Measurements from ENCODE around the gene INO80D.
"Not testable (repeated sequence)": the region's sequence is repeated elsewhere in the genome, so short reads cannot be mapped to it uniquely, and the experiment has no call there.

The INO80D gene

DNA sequence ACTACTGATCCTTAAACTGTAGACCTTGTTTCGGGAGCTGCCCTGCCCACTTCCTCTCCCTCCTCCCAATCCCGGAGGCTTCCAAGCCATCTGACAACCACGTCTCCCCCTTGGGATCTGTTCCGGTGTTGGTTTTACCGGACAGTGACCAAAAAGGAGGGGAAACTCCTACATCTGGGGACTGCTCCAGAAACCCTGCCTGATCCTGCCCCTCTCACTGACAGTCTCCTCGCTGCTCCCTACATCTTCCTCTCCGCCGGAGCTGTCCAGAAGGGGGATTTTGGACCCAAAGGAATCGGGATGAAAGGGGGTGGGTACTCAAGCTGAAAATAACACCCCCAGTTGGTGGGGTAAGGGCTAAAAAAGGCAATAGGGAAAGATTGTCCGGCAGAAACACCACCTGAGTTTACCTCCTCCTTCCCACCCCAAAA is 1.5 kb downstream of the INO80D start:
- no peak for DNase-seq (ENCODE audit: low read depth in 2 of 2)

DNA sequence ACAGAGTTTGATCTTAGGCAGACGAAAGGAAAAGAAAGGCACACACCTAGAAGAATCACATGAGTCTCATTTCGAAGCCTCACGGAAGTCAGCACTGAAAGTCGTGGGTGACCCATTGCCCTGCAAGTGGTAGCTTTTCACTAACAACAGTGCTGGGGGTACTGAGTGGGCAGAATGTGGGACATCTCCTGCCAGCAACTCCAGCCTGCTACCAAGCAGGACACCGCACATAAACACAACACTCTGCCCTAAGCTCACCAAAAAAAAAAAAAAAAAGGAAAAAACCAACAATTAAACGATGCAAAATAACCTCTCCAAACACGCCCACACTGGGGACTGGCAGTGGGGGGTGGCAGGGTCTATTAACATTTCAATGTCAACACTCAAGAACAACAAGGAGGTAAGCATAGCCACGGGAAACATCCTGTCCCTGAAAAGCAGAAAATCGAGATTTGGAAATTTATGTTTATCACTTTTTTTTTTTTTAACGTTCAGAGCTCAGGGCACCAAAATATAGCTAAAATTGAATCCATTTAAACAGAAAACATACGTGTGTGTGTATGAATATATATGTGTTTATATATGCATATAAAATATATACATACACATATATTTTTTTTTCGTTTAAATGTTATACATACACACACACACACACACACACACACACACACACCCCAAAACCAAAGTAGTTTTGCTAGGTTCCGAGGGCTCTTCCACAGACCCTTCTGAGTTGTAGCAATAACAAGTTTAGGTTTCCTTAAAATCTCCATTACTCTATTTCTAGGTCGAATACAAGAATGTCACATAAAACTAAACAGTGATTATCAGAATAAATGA is 2.2 kb downstream of the INO80D start:
- DNase-seq (ENCODE audit: low read depth in 2 of 2) = no peak

DNA sequence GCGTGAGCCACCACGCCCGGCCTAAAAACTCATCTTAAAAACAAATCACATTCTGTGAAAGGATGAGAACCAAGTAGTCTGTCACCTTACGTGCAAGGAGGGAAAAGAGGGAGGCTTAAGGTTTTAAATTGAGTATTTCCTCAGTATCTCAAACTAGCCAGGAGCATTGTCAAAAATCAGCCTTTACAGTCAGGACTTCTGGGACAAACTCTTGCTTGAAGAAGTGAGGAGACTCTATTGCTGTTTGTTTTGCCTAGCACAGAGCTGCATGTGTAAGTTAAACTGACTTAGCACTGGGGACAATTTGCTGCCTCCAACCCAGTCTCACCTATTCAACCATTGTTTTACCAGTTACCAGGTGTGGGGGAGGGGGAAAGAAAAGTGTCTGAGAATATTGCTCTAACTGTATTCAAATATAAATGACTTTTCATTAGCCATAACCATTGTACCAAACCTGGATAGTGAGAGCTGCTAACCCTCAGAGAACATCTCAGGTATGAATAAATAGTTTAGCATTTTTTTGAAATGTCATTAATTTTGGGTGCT is 3.6 kb downstream of the INO80D start:
- no peak for DNase-seq (ENCODE audit: low read depth in 2 of 2)

DNA sequence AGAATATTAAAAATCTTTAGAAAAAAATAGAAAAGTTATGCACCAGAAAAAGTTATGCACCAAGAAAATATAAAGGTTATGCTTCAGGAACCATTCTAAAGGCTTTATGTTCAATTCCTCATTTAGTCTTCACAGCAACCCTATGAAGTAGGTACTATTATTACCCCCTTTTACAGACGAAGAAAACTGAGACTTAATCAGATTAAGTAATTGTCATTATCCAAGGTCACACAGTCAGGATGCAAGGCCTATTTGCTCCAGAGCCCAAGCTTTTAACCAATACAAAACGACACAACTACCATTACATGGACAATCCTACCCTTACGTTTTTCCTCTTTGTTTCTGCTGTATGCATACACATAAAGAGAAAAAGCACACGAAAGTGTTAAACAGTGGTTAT is 5.0 kb downstream of the INO80D start:
- DNase-seq (ENCODE audit: low read depth in 2 of 2) = no peak

DNA sequence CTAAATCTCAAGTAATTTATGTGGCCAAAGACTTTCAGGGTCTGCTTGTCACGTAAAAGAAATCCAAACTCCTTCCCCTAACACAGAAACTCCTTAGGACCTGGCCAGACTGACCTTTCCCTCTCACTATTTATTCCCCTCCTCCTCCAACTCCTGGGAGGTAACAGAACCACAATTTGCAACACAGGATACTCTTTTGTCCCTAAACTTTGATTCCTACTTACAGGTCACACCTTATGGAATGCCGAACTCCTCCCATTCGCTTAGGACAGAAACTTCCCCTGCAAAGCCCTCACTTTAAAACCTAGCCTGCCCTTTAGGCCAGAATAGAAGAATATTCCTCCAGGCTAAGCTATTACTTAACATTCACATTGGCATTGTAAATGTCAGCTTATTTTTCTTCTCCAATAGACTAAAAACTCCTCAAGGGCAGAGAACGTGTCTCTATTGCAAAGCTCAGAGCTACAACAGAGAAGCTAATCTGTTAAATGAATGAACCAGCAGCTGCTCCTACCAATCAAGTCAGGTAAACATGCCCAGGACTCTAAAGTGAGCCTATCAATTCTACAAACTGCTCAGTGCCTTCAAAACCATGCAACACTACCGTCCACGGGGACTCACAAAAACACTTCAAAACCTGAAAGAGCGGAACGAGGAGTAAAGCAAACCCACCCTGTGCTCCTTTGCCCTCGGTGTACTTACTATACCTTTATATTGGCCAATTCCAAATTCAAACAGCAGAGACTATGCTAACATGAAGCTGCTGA is 6.1 kb downstream of the INO80D start:
- DNase-seq (ENCODE audit: low read depth in 2 of 2) = no peak

DNA sequence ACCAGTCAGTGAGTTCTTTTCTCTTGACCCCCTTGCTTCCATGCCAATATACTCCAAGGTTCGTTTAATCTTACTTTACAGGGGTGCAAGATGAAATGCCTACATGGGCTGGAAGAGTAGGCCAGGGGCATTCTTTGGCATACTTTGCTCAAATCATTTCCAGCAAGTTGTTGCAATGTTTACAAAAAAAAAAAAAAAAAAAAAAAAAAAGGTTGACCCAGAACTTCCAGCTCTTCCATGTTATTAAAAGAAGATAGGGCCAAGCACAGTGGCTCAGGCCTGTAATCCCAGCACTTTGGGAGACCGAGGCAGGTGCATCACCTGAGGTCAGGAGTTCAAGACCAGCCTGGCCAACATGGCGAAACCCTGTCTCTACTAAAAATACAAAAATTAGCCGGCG is 8.1 kb downstream of the INO80D start:
- not testable (repeated sequence) for DNase-seq (ENCODE audit: low read depth in 2 of 2)

DNA sequence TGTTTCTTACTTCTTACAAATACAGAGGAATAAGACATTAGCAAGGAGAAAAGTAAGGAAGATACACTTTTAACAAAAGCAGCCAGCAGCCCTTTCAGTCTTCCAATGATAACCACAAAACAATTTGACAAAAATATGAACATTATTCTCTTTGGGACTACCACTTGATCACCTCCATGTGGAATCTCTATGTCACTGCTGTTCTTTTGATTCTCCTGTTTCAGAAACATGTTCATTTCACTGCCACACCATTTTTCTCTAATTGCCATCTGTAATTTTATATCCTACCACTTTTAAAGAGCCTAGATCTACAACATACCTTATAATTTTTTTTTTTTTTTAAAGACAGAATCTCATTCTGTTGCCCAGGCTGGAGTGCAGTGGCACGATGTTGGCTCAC is 10.9 kb downstream of the INO80D start:
- DNase-seq (ENCODE audit: low read depth in 2 of 2) = no peak

DNA sequence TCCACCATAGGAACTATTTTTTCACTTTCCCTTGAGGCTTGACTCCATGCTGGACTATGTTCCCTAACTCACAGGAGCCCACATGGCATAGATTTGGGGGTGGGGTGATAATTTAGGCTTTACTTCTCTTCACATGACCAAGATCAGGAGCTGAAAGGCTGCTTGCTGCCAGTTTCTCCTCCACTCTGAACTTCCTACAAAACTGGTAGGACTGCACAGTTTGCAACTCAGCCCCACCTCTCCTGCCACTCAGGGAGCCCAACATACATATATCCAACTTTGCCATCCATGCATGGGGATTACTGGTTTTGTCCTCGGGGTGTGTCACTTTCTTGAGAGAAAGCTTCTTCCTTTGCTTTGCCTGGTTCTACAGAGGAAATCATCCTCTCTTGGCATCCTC is 14.2 kb downstream of the INO80D start:
- no peak for DNase-seq (ENCODE audit: low read depth in 2 of 2)

DNA sequence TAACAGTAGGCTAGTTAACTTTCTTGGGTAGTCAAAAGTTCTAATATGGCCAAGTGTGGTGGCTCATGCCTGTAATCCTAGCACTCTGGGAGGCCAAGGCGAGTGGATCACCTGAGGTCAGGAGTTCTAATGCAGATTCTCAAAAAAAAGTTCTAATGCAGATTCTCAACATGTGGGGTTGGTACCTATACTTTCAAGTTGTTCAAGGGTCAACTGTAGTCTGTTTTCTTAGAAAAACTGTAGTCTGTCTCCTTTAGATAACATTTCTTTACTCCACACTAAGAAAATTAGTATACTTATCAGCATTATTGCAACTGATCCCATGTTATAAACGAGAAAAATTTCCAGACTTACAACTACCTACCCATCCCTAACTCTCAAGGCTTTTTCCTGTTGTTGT is 16.6 kb downstream of the INO80D start:
- no peak for DNase-seq (ENCODE audit: low read depth in 2 of 2)

DNA sequence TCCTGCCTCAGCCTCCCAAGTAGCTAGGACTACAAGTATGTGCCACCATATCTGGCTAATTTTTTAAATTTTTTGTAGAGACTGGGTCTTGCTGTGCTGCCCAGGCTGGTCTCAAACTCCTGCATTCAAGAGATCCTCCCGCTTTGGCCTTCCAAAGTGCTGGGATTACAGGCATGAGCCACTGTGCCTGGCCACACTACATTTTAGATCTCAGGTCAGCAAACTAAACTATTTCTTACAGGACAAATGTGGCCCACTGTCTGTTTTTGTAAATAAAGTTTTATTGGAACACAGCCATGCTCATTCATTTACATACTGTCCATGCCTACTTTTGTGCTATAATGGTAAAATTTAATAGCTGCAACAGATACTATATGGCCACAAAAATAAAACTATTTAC is 17.8 kb downstream of the INO80D start:
- no peak for DNase-seq (ENCODE audit: low read depth in 2 of 2)

DNA sequence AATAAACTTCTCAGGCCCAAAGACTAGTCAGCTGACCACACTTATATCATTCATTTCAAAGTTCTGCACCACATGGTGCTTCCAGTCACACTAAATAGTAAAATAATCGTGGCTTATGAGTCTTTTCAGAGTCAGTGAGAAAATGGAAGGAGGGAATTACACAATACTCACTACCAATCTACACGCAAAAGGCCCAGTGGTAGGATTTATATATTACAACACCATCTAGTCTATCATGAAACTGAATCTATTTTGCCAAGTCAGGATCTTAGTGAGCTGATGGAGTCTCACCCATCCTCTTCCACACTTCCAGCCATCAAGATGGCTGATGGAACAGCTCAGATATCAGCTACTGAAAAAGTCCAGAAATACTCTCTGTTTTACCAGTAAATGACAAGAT is 21.9 kb downstream of the INO80D start:
- DNase-seq (ENCODE audit: low read depth in 2 of 2) = no peak

DNA sequence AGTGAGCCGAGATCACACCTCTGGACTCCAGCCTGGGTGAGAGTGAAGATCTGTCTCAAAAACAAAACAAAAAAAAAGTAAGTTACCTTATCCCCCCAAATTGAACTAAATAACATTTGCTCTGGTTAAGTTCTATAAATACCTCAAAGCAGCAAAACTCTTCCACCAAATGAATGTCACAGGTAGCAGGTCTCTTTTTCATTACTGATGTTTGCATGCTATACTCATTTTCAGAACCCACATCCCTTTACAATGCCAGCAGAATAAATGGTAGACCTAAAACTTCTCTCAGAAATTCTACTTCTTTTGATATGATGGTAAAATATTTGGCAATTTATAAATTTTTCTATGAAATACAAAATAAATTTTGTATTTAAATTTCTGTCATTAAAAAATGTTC is 22.3 kb downstream of the INO80D start:
- DNase-seq (ENCODE audit: low read depth in 2 of 2) = no peak

DNA sequence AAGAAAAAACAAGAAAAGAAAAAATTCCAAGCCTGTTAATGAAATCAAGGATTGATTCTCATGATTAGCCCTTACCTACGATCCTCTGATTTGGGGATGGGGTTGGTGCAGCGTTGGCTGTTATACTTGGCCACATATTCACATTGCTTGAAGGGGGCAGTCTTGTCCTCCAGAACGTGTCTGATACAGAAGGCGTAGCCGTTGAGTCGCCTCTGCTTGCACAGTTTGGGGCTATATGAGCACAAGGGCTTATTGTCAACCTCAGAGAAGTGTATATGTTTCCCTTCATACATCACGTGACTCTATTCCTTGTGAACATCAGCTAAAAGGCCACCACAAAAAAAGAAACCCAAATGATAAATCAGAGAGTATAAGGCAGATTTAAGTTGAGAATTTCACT is 23.2 kb downstream of the INO80D start:
- DNase-seq (ENCODE audit: low read depth in 2 of 2) = no peak

DNA sequence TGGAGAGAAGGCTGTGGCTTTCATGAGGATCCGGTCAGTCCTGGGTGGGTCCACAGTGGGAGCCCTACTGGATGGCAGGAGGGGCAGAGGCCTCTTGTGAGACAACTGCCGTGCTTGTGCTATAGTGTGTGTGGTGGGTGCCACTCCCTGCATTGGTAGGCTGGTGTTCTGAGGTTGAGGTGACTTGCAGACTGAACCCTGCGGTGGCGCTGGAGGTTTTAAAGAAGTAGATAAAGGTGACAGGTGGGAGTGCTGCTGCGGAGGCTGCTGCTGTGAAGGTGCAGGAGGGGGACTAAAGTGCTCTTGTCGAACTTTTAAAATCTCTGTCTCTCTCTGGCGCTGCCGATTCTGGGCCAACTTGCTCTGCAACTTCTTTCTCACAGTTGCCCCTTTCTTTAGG is 29.7 kb downstream of the INO80D start:
- no peak for DNase-seq (ENCODE audit: low read depth in 2 of 2)

DNA sequence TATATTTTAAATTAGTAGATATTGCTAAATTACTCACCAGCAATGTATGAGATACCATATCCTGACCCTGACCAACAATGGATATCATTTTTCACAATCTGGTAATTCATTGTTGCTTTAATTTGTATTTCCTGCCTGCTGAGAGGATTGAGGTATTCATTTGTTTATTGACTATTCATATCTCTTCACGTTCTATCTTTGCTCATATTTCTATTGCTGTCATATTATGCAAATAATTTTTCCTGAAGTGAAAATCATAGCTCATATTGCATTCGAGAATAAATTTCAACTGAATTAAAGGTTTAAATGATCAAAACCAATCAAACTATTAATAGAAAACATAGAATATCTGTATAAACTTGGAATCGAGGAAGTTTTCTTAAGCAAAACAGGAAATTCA is 31.0 kb downstream of the INO80D start:
- DNase-seq (ENCODE audit: low read depth in 2 of 2) = no peak

DNA sequence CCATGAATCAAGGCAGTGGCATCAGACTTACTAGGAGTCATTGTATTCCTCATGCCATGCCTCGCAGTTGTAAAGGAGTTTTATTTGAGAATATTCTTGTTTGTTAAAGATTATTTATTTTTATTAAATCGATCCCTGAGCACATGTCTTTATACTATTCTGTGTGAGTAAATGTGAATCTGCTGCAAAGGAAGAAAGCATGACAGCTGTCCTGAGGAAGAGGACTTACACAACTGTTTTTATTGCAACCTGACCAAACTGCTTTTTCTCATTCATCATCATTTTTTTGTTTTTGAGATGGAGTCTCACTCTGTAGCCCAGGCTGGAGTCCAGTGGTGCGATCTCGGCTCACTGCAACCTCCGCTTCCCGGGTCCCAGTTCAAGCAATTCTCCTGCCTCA is 34.1 kb downstream of the INO80D start:
- DNase-seq (ENCODE audit: low read depth in 2 of 2) = no peak

DNA sequence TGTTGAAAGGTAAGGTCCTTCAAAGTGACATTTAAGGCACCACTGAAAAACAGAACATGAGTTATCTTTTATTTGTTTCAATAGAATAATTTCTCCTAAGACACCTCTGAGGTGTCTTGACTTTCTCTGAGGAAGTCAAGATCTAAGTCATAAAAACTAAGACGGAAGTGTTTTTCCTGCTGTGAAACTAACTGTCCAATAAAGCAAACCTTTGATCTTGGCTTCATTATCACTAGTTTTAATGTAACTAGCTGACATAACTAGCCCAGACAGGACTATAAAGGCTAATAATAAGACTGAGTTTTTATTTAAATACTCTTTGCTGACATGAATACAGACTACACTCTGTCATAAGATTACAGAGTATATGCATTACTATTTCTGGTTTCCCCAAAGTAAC is 36.6 kb downstream of the INO80D start:
- no peak for DNase-seq (ENCODE audit: low read depth in 2 of 2)

DNA sequence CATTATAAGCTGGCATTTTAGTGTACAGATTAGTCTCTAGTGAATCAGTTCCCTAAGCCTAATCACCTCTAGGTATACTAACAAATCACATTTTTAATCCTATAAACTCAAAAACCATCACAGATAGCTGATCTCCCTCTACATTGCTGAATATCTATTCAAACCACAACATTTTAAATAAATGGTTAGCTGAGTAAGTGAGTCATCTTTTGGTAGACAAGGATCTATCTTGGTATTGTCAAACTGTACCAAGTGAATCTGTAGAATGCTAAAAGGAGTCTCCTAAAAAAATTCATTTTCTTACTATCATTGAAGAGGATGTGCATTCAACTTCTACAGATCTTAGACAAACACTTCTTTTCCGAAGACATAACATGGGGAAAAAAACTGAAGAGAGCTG is 40.7 kb downstream of the INO80D start:
- DNase-seq (ENCODE audit: low read depth in 2 of 2) = no peak

DNA sequence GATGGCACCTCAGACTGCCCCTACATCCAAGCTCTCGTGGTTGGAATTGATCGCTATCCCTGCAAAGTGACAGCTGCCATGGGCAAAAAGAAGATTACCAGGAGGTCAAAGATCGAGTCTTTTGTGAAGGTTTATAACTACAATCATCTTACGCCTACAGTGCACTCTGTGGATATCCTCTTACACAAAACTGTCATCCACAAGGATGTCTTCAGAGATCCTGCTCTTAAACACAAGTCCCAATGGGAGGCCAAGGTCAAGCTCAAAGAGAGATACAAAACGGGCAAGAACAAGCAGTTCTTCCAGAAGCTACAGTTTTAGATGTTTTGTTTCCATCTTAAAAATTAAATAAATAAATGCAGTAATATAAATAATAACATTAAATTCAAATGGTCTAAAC is 45.4 kb downstream of the INO80D start:
- DNase-seq (ENCODE audit: low read depth in 2 of 2) = no peak

DNA sequence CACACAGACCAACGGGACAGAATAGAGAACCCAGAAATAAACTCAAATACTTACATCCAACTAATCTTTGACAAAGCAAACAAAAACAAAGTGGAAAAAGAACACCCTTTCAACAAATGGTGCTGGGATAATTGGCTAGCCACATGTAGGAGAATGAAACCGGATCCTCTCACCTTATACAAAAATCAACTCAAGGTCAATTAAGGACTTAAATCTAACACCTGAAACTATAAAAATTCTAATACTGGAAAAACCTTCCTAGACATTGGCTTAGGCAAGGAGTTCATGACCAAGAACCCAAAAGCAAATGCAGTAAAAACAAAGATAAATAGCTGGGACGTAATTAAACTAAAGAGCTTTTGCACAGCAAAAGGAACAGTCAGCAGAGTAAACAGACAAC is 50.6 kb downstream of the INO80D start:
- not testable (repeated sequence) for DNase-seq (ENCODE audit: low read depth in 2 of 2)

DNA sequence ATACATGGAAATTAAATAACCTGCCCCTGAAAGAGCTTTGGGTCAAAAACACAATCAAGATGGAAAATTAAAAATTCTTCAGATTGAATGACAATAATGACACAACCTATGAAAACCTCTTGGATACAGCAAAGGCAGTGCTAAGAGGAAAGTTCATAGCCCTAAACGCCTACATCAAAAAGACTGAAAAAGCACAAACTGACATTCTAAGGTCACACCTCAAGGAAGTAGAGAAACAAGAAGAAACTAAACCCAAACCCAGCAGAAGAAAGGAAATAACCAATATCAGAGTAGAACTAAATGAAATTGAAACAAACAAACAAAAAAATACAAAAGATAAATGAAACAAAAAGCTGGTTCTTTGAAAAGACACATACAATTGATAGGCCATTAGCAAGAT is 52.5 kb downstream of the INO80D start:
- not testable (repeated sequence) for DNase-seq (ENCODE audit: low read depth in 2 of 2)

DNA sequence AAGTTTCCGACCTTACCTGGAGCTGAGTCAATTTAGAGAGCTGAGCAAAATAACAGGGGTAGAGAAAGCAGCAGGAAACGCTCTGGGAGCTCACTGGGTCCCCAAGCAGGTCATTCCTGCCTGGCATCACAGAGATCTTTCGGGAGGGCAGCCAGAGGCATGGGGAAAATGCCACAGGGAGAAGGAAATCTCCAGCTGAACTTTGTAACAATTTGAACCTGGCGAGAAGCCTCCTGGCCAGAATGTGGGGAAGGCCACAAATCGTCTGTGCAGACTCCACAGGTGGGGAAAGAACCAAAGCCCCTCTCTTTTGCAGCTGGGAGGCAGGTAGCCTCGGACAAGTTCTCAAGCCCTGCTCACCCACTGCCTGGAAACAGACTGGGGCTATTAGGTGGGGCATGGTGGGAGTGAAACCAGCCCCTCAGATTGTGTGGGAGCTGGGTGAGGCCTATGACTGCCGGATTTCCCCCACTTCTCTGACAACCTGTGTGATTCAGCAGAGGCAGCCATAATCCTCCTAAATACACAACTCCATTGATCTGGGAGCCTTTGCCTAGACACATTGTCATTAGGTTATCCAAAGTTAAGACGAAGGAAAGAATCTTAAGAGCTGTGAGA is 53.9 kb downstream of the INO80D start:
- no peak for DNase-seq (ENCODE audit: low read depth in 2 of 2)

Data from stimulated activated CD8-positive, alpha-beta memory T cell treated with anti-CD3 and anti-CD28 coated beads, Interleukin-2, amount 100 ng/mL, for 1 hour (primary cell).